ENCODE results near the gene SPG7.

- TF ChIP-seq EZH2 (IDR thresholded peaks at IDR 0.05) (no peak), CTCF (IDR thresholded peaks at IDR 0.05) (no peak)
Observed at GRCh38 chr16:89495121-89495520, 13.1 kb upstream of the SPG7 start.
